Stimulated activated naive B cell treated with anti-CD40 and anti-IgM and Interleukin-4, amounts not matched to agents 10 μg/mL and 1 μg/mL and 100 μg/mL, for 72 hours (primary cell): Measurements from ENCODE around the gene RBMS3.
"Not testable (repeated sequence)": the region's sequence is repeated elsewhere in the genome, so short reads cannot be mapped to it uniquely, and the experiment has no call there.

Source experiments
- ATAC-seq, 2 donors: fragments of 150-1000 bp; cut with Tn5 transposase; replicated peaks; 2 replicates each; pipeline ENCODE4 v1.10.0; 2021; ENCODE audit warnings: moderate library complexity in 1 of 2
- DNase-seq: peaks from one replicate; pipeline ENCODE4 v3.0.0; 2021
- H3K27ac Mint-ChIP-seq: one replicate; pipeline ENCODE4 v1.8.0; 2022; ENCODE audit warnings: mild to moderate bottlenecking, mixed read lengths
- H3K27me3 Mint-ChIP-seq, 2 donors: one replicate each; pipeline ENCODE4 v1.8.0; 2022; ENCODE audit warnings: mixed read lengths in 2 of 2
- H3K36me3 Mint-ChIP-seq, 2 donors: one replicate each; pipeline ENCODE4 v1.8.0; 2022; ENCODE audit warnings: mixed read lengths in 2 of 2, mild to moderate bottlenecking in 1 of 2
- H3K4me1 Mint-ChIP-seq, 2 donors: one replicate each; pipeline ENCODE4 v1.8.0; 2022; ENCODE audit warnings: mixed read lengths in 2 of 2, mild to moderate bottlenecking in 1 of 2
- H3K4me3 Mint-ChIP-seq, 2 donors: one replicate each; pipeline ENCODE4 v1.8.0; 2022; ENCODE audit warnings: mild to moderate bottlenecking in 2 of 2, mixed read lengths in 2 of 2, moderate library complexity in 1 of 2
- H3K9me3 Mint-ChIP-seq, 2 donors: one replicate each; pipeline ENCODE4 v1.8.0; 2022; ENCODE audit warnings: mixed read lengths in 2 of 2, mild to moderate bottlenecking in 1 of 2

The RBMS3 gene

GRCh38 chr3:30041481-30041880 is 760.6 kb downstream of the RBMS3 start:
- not testable (repeated sequence) for H3K4me3 Mint-ChIP-seq, ATAC-seq, H3K27ac Mint-ChIP-seq, H3K27me3 Mint-ChIP-seq, H3K36me3 Mint-ChIP-seq, H3K9me3 Mint-ChIP-seq, DNase-seq
- H3K4me1 Mint-ChIP-seq, result peaks cover 6 to 20% of the 10 kb centered on the region in 2 donors

- ATAC-seq, result peak; percentile 60 to 71
- Mint-ChIP-seq H3K27ac (no peak overlapping the region), H3K36me3 (no peaks in the 10 kb centered on the region), H3K4me1 (peaks cover 6 to 20% of the 10 kb centered on the region in 2 donors), H3K9me3 (no peaks in the 10 kb centered on the region), H3K4me3 (no peak overlapping the region), H3K27me3 (peaks cover 0 to 4% of the 10 kb centered on the region in 2 donors)
- DNase-seq, result peak; percentile 32
These were observed 761.5 kb downstream of the RBMS3 start for GRCh38 chr3:30042274-30042859.

- peaks cover 0 to 4% of the 10 kb centered on the region in 2 donors for H3K27me3 Mint-ChIP-seq
- H3K4me3 Mint-ChIP-seq, result no peak overlapping the region
- no peaks in the 10 kb centered on the region for H3K9me3 Mint-ChIP-seq
- peaks cover 6 to 20% of the 10 kb centered on the region in 2 donors for H3K4me1 Mint-ChIP-seq
- no peak overlapping the region for H3K27ac Mint-ChIP-seq
- DNase-seq (no peak), ATAC-seq (no peak)
- H3K36me3 Mint-ChIP-seq, result no peaks in the 10 kb centered on the region
These were observed 762.2 kb downstream of the RBMS3 start for GRCh38 chr3:30042916-30043555.

GRCh38 chr3:30044515-30044914 is 763.6 kb downstream of the RBMS3 start:
- ATAC-seq, result no peak
- Mint-ChIP-seq H3K9me3 (no peaks in the 10 kb centered on the region), H3K27me3 (peaks cover 0 to 4% of the 10 kb centered on the region in 2 donors), H3K27ac (no peak overlapping the region), H3K36me3 (no peaks in the 10 kb centered on the region), H3K4me3 (no peak overlapping the region), H3K4me1 (peaks cover 6 to 20% of the 10 kb centered on the region in 2 donors)
- DNase-seq, result no peak

- Mint-ChIP-seq H3K27me3 (peaks cover 12% of the 10 kb centered on the region in 2 donors), H3K27ac (no peak overlapping the region), H3K4me1 (peaks cover 6 to 8% of the 10 kb centered on the region in 2 donors), H3K36me3 (no peaks in the 10 kb centered on the region), H3K9me3 (peaks cover 0 to 2% of the 10 kb centered on the region in 2 donors), H3K4me3 (no peak overlapping the region)
- DNase-seq (no peak), ATAC-seq (no peak)
These were observed 767.6 kb downstream of the RBMS3 start for GRCh38 chr3:30048431-30048830.

GRCh38 chr3:30050116-30050515 is 769.2 kb downstream of the RBMS3 start:
- not testable (repeated sequence) for H3K4me3 Mint-ChIP-seq, H3K36me3 Mint-ChIP-seq, ATAC-seq, H3K9me3 Mint-ChIP-seq, DNase-seq, H3K27ac Mint-ChIP-seq, H3K4me1 Mint-ChIP-seq
- peaks cover 12% of the 10 kb centered on the region in 2 donors for H3K27me3 Mint-ChIP-seq

- Mint-ChIP-seq H3K9me3 (peaks cover 2 to 4% of the 10 kb centered on the region in 2 donors), H3K4me3 (no peak overlapping the region), H3K27me3 (no peaks in the 10 kb centered on the region), H3K4me1 (no peaks in the 10 kb centered on the region), H3K27ac (no peak overlapping the region), H3K36me3 (peaks cover 0 to under 1% of the 10 kb centered on the region in 2 donors)
- DNase-seq (no peak), ATAC-seq (no peak)
These were observed 778.4 kb downstream of the RBMS3 start for GRCh38 chr3:30059240-30059639.
